IMR-90 (cell line): ENCODE measurements around the gene FCRL6.

ENCODE experiments used
- BHLHE40 ChIP-seq: fragments of 150-350 bp; IDR thresholded peaks from 2 replicates; pipeline ENCODE4 v1.6.1; 2016; ENCODE audit warnings: mild to moderate bottlenecking, low read depth, low read length
- RCOR1 ChIP-seq: IDR thresholded peaks from 2 replicates; pipeline ENCODE4 v1.6.1; 2012; ENCODE audit warnings: mild to moderate bottlenecking, low read length, improper control_type of control experiment; ENCODE audit not compliant: insufficient replicate concordance
- TF ChIP-seq, protein P1 (sequence below): fragments of 150-350 bp; IDR thresholded peaks from 2 replicates; pipeline ENCODE4 v1.6.1; 2016; ENCODE audit warnings: low read depth, mild to moderate bottlenecking, low read length, moderate library complexity, borderline replicate concordance
- TF ChIP-seq, protein P2 (sequence below): fragments of 150-350 bp; IDR thresholded peaks from 2 replicates; pipeline ENCODE4 v1.6.1; 2017; ENCODE audit warnings: mild to moderate bottlenecking, antibody characterized with exemption, low read length, low read depth

DNA sequence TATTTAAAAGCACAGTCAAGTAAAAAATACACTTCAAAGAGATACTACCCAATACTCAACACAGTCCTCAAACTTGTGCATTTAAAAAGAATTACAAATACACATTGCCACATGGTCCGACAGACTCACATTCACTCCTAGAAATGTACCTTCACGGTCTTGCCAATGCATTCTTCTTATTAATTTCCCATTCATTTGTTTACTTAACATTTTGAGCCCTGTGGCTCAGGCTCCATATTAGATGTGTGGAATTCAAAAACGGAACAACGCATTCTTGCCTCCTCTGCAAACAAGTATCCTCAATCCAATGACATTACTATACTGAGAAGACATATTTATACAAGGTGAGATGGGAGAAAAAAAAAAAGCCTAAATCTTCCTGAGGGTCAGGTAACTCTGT lies 23.9 kb upstream of the FCRL6 start:
- TF ChIP-seq, protein P1, sequence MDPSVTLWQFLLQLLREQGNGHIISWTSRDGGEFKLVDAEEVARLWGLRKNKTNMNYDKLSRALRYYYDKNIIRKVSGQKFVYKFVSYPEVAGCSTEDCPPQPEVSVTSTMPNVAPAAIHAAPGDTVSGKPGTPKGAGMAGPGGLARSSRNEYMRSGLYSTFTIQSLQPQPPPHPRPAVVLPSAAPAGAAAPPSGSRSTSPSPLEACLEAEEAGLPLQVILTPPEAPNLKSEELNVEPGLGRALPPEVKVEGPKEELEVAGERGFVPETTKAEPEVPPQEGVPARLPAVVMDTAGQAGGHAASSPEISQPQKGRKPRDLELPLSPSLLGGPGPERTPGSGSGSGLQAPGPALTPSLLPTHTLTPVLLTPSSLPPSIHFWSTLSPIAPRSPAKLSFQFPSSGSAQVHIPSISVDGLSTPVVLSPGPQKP: no peak
- TF ChIP-seq BHLHE40 (no peak), RCOR1 (no peak)
- TF ChIP-seq, protein P2, sequence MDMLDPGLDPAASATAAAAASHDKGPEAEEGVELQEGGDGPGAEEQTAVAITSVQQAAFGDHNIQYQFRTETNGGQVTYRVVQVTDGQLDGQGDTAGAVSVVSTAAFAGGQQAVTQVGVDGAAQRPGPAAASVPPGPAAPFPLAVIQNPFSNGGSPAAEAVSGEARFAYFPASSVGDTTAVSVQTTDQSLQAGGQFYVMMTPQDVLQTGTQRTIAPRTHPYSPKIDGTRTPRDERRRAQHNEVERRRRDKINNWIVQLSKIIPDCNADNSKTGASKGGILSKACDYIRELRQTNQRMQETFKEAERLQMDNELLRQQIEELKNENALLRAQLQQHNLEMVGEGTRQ: no peak
